ENCODE data around the gene RNF213.

RNF213 gene

DNA sequence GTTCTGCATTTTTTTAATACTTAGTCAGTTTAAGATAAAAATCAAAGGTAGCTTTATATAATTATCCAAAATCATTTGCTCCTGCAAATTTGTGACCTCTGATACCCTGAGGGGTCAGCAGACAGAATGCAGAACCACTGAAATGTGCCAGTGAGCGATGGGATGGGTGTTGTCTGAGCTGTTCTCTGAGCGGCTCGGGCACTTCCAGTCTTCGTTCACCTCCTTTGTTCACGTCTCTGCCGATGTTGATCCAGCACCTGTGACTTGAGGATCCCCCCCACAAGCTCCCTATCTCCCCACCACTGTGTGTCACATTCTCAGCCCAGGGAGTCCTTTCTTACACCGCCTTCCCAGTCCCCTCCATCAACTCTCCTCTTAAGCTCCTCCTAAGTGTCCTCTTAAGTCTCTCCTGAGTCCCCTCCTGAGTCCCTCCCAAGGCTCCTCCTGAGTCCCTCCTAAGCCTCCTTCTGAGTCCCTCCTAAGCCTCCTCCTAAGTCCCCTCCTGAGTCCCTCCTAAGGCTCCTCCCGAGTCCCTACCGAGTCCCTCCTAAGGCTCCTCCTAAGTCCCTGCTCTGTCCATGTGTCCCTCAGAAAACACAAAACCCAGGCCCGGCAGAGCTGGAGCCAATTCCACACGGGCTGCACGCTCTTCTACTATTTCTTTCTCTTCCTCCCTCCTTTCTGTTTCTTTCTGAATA lies 47.5 kb downstream of the RNF213 start (continued):
- no peak for TF ChIP-seq ELK4 (IDR thresholded peaks at IDR 0.05; ENCODE audit: borderline replicate concordance, low read depth, low read length)
- no peak for TF ChIP-seq ZNF248 (tag by site-specific recombination; IDR thresholded peaks at IDR 0.05)

DNA sequence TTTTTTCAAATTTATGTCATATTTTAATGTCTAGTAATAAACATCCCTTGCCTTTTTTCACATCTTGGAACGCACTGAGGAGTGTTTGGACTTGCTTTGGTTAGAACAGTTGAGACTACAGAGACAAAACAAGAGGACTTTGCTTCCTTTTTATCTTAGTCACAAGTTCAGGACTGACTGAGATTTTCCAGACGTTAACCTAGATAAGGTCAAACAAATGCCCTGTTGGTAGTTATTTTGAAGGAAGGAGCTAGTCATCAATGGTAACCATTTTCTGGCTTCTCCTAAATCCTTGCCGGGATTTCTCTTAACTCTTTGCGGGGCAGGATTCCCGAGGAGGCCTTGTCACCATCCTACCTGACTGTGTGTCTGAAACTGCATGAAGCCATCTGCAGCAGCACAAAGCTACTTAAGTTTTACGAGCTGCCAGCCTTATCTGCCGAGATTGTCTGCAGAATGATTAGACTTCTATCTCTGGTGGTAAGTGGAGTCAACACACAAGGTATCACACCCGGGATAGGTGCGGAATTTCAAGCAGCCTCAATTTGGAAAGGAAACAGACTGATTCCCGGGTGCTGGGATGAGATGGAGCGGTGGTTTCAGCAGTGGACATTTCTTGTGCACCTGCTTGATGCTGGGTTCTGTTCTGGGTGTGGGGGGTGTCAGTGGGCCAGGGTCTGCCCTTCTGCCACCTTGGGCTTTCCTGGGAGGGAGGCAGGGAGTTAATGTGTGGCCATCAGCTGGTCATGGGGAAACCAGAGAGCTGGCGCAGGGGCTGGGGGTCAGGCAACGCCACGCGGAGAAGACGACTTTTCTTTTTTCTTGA lies 48.3 kb downstream of the RNF213 start:
- no peak overlapping the region for H3K27ac ChIP-seq (ENCODE audit: extremely low read depth, low read depth, low read length)
- H3K36me3 ChIP-seq (ENCODE audit: control insufficient read depth in 2 of 2, insufficient read depth in 1 of 2, low read length in 2 of 2) = peaks cover 30 to 87% of the 10 kb centered on the region in 2 experiments; a peak in 2 of 3 replicates
- no peak overlapping the region for H3K4me3 ChIP-seq (ENCODE audit: low read depth, low read length)
- 0 out of 2 replicates have a peak, but pooled peaks have one; percentile 15 for TF ChIP-seq ZBTB20 (tag by site-specific recombination; IDR thresholded peaks at IDR 0.05)
- no peak for TF ChIP-seq ZNF549 (tag by site-specific recombination; IDR thresholded peaks at IDR 0.05)
- ChIA-PET POLR2A (no interaction called here), CTCF (interaction anchor here (0.6 to 0.7 kb wide), 4 partner anchors 15 to 300 kb away, joined by 3 to 8 read pairs (median 5); no protein-coding TSS in a partner anchor)
- H3K4me1 ChIP-seq (ENCODE audit: control insufficient read depth, insufficient read depth, low read length) = peaks cover 2% of the 10 kb centered on the region; the same call in 1 of the 2 replicates
- no peaks in the 10 kb centered on the region; the same call in 1 of the 2 replicates for H3K9me3 ChIP-seq (ENCODE audit: control insufficient read depth, insufficient read depth, low read depth, low read length)

DNA sequence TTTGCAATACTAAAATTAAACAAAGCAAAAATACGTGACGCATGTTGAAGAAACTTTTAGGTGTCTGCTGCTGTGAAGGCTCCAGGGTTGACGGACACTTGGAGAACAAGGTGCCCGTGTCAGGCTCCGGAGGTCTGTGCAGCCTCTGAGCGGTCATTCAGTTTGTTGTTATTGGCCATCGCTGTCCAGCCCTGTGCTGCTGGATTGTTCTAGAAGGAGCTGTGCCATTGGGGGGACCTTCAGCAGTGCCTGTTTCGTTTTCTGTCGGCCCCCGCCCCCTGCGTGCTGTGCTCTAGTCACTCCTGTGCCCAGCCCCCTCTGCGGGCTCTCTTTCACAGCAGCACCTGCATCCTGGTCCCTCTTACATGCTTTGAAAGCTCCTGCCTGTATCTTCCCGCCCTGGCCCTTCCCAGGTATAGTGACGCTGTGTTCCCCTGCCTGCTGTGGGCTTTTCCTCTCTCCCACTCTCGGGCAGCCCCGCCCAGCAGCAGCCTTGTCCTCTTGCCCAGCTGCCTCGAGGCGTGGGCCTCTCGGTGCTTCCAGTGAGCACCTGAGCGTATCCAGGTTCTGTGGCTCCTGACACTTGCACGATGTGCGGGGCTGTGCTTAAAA lies 50.7 kb downstream of the RNF213 start:
- ChIA-PET CTCF (no interaction called here), POLR2A (no interaction called here)
- Histone ChIP-seq H3K9me3 (ENCODE audit: control insufficient read depth, insufficient read depth, low read depth, low read length) (no peaks in the 10 kb centered on the region), H3K4me1 (ENCODE audit: control insufficient read depth, insufficient read depth, low read length) (peaks cover 2% of the 10 kb centered on the region; the same call in 1 of the 2 replicates), H3K4me3 (ENCODE audit: low read depth, low read length) (no peak overlapping the region), H3K27ac (ENCODE audit: extremely low read depth, low read depth, low read length) (no peak overlapping the region), H3K36me3 (ENCODE audit: control insufficient read depth in 2 of 2, insufficient read depth in 1 of 2, low read length in 2 of 2) (peaks cover 22 to 75% of the 10 kb centered on the region in 2 experiments; a peak in 2 of 3 replicates)
- TF ChIP-seq KLF10 (tag by site-specific recombination; IDR thresholded peaks at IDR 0.05) (no peak), ZNF350 (tag by site-specific recombination; IDR thresholded peaks at IDR 0.05) (no peak), ZNF433 (tag by site-specific recombination; IDR thresholded peaks at IDR 0.05; ENCODE audit: low read depth) (no peak), ZNF792 (tag by site-specific recombination; IDR thresholded peaks at IDR 0.05) (no peak), ZNF311 (tag by site-specific recombination; IDR thresholded peaks at IDR 0.05; ENCODE audit: borderline replicate concordance) (no peak), ZNF76 (tag by site-specific recombination; IDR thresholded peaks at IDR 0.05; ENCODE audit: borderline replicate concordance, low read depth) (no peak), ZNF626 (tag by site-specific recombination; IDR thresholded peaks at IDR 0.05) (no peak), ZEB2 (tag by site-specific recombination; IDR thresholded peaks at IDR 0.05) (no peak), ZNF398 (tag by site-specific recombination; IDR thresholded peaks at IDR 0.05) (no peak)
- TF ChIP-seq, protein P1, sequence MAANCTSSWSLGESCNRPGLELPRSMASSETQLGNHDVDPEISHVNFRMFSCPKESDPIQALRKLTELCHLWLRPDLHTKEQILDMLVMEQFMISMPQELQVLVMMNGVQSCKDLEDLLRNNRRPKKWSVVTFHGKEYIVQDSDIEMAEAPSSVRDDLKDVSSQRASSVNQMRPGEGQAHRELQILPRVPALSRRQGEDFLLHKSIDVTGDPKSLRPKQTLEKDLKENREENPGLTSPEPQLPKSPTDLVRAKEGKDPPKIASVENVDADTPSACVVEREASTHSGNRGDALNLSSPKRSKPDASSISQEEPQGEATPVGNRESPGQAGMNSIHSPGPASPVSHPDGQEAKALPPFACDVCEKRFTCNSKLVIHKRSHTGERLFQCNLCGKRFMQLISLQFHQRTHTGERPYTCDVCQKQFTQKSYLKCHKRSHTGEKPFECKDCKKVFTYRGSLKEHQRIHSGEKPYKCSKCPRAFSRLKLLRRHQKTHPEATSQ (tag by site-specific recombination; IDR thresholded peaks at IDR 0.05) = no peak

Measured in HEK293 (cell line).